NCI-H748 (cell line): ENCODE measurements around the gene RNH1.

Experiments used
- DNase-seq: peaks from one replicate; lab custom pipeline; 2025; ENCODE audit not compliant: unreplicated experiment; lab: John Stamatoyannopoulos, UW

Gene RNH1

DNA sequence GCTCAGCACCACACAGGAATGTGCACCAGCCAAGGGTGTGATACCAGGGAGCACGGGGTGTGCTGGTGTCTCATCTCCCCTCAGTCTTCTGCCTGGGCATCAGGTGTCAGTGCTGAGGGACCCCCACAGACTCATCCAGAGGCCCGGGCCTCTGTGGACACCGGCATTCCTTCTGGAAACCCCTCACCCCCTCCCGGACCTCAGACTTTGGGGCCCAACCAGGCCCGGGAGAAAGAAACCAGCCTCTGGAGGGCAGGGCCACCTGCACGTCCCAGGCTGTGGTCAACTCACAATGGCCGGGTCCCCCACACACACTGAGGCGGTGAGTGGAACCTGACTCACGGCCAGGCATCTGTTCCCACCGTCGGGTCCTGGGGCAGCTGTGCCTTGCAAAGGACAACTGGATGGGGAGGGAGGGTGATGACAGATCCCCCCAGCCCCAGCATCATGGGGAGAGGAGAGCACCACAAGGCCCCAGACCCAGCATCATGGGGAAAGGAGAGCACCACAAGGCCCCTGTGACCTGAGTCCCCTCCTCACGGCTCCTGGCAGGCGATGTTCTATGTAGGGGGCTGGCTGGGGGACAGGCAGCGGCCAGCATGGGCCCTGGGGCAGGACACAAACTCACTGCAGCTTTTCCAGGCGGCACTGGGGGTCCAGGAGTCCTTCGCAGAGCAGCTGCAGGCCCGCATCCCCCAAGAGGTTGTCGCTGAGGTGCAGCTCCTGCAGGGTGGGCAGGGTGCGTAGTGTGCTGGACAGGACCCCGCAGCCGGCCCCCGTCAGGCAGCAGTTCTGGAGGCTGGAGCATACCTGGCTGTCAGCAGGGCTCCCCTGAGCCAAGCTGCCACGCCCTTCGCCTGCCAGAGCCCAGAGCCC is 7.6 kb downstream of the RNH1 start:
- no peak for DNase-seq

DNA sequence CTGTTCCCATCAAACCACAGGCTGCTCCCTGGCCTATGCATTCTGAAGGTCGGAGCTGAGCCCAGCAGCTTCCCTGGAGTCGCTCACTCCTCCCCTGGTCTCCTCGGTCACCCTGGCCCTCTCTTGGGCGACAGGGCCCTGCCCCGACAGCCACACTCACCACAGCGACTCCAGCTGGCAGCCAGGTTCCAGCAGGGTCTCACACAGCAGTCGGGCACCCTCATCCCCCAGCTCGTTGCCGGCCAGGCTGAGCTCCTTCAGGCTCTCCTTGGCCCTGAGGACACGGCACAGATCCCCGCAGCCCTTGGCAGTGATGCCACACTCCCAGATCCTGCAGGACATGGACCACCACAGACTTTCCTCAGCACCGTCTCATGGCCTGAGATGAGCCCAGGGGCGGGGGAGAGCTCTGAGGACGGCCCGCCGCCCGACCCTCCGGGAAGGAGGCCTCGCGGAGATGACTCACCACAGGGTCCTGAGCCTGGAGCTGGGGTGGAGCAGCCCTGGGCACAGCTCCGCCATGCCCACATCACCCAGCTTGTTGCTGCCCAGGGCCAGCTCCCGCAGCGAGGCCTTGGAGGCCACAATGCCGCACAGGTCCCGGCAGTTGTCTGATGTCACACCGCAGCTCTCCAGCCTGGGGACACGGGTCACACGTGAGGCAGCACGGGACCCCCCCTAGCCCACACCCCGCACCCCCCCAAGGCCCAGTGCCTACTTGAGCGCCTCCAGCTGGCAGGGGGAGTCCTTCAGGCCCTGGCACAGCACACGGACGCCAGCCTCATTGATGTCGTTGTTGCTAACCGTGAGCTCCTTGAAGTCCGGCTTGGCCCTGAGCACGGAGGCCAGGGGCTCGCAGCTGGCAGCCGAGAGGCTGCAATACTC is 8.5 kb downstream of the RNH1 start:
- DNase-seq, result no peak

DNA sequence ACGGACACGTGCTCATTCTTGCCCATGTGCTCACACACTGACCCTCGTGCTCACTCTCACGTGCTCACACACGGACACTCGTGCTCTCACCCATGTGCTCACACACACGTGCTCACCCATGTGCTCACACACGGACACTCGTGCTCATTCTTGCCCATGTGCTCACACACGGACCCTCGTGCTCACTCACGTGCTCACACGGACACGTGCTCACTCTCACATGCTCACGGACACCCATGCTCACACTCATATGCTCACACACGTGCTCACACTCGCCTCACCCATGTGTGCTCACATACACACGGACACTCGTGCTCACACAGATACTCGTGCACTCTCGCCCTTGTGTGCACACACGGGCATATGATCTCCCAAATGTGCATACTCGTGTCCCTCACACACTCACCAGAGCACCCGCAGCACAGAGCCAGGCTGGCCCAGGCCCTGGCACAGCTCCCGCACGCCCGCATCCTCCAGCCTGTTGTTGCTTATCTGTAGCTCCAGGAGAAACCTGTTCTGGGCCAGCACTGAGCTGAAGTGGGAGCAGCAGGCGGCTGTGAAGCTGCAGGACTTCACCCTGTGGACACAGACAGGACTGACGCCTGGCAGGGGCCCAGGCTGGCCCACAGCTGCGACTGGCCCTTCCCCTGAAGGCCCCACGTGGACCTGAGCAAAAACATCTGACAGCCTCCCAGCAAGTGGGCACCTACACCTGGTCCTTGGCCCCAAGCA is 9.3 kb downstream of the RNH1 start:
- no peak for DNase-seq

DNA sequence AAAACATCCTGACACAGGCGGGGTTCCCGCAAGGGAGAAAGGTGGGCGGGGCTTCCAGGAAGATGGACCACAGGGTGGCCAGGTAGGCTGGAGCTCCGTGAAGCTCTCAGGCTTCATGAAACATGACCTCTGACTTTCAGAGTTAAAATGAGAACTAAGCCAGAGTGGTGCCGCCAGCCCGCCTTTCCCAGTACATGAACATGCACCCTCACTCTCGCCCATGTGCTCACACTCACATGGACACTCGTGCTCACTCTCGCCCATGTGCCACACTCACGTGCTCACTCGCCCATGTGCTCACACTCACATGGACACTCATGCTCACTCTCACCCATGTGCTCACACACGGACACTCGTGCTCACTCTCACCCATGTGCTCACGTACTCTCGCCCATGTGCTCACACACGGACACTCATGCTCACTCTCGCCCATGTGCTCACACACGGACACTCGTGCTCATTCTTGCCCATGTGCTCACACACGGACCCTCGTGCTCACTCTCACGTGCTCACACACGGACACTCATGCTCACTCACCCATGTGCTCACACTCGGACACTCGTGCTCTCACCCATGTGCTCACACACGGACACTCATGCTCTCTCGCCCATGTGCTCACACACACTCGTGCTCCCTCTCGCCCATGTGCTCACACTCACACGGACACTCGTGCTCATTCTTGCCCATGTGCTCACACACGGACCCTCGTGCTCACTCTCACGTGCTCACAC is 10.0 kb downstream of the RNH1 start:
- DNase-seq, result no peak

DNA sequence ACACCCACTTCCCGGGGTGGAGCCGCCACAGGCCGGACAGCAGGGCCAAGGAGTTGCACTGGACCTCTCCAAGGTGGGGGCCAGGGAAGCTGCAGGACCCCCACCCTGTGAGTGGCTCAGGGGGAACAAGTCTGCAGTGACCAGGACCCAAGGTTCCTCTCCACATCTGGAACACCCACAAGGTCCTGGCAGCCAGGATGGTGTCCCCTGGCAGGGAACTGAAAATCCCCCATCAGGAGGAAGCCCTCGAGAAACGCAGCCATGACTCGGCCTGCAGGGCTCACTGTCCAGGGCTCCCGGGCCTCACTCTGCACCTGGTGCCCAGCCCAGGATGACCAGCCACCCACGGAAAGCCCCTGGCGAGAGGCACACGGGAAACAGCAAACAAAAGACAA is 11.5 kb downstream of the RNH1 start:
- no peak for DNase-seq

DNA sequence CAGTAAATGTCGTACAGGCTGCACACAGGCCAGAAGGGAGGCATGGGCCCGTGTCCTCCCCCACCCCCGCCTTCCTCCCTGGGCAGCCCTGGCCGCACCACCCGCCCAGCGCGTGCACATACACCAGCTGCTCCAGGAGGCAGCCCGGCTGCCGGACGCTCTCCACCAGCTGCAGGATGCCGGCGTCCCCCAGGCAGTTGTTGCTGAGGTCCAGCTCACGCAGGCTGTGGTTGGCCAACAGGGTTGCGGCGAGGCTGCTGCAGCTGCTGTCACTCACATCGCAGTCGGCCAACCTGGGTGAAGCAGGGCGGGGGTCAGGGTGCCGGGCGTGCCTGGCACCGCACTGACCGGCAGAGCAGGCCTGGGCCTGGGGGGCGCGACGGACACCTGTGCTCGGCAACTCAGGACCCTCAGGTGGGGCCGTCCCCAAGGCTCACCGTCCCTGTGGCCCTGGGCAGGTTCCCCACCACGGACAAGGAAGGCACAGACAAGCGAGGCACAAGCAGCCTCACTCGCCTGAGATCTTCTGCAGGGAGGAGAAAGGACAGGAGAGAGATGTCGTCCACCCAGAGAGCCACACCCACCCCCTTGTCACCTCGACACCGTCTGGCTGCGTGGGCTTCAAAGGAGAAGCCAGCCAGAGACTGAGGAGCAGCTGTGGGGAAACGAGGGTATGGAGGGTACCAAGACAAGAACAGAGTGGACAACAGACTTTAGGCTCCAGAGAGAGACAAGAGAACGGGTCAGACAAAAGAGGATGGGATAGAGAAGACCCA is 12.1 kb downstream of the RNH1 start:
- no peak for DNase-seq

DNA sequence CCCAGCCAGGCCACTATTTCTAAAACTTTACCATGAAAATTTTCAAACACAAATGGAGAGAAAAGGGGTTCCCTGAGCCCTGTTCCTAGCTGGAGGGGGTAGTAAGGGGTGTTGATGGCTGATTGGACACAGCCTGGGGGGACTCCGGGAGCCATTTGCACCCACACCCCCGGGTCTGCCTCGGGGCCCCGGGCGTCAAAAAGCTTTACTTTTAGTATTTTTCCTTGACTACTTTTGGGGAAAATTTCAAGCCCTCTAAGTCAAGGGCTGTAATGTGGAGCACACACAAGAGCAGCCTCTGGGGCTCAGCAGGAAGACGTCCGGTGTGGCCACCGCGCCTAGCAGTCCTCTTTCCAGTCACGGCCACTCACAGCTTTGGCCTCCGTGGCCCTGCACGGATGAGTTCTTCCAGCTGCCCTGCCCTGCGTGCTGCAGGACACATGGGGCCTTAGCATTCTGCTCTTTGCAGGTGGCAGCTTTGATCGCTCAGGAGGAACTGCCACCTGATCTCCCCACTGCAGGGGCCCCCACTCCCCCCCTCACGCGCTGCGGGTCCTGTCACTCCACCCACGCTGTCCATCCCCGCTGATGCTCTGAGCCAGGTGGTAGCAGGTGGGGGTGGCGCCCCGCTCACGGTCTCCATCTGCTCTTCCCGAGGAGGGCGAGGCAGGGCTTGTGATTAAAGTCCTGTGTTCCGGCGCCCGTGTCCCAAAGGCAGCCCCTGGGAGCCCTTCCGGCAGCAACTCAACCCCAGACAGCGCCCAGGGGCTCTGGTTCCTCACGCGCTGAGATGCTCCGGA is 14.4 kb downstream of the RNH1 start:
- no peak for DNase-seq

DNA sequence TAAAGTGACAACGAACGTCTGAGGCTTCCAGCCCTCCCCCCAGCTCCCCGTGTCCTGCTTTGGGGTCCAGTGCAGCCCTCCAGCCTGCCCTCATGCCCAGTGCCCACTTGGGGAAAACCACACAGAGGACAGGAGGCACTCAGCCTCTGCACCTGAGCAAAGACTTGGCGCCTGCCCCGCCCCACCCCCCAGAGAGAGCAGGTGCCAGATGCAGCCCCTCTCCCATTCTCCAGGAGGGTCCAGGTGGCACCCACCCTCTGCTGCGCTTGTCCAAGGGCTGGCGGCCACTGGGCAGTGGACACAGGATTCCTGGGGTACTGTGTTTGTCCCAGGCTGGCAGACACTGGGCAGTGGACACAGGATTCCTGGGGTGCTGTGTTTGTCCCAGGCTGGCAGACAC is 15.7 kb downstream of the RNH1 start:
- no peak for DNase-seq

DNA sequence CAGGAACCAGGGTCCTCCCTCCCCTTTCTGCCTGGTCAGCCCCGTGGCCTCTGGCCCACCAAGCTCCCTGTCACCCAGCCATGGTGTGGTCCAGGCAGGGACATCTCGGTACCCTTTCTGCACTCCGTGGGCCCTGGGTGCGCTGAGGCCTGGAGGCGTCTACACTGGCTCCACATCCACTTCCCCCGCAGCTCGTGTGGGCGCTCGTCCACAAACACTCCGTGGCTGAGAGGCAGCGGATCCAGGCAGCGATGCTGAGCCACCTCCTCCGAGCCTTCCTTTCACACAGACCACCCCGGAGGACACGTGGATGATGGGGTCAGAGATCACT is 16.1 kb downstream of the RNH1 start:
- no peak for DNase-seq

DNA sequence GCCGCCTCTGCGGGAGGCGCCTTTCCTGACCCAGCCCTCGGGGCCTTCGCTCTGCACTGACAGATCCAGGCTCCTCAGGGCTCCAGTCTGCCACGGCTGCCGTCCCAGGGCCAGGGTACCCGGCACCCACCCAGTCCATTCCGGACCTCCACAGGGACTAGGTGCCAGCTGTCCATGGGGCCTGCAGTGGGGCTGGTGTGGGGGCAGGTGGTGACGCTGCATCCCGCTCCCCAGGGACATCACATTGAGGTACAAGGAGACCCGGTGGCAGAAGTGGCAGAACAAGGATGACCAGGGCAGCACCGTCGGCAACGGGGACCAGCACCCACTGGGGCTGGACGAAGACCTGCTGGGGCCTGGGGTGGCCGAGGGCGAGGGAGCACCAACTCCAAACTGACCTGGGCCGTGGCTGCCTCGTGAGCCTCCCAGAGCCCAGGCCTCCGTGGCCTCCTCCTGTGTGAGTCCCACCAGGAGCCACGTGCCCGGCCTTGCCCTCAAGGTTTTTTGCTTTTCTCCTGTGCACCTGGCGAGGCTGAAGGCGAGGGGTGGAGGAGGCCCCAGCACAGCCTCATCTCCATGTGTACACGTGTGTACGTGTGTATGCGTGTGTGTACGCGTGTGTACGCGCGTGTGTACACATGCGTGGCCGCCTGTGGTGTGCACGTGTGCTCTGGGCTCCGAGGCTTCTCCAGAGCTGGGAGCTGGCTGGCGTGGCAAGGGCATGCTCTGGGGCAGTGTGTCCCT is 16.7 kb downstream of the RNH1 start:
- no peak for DNase-seq

DNA sequence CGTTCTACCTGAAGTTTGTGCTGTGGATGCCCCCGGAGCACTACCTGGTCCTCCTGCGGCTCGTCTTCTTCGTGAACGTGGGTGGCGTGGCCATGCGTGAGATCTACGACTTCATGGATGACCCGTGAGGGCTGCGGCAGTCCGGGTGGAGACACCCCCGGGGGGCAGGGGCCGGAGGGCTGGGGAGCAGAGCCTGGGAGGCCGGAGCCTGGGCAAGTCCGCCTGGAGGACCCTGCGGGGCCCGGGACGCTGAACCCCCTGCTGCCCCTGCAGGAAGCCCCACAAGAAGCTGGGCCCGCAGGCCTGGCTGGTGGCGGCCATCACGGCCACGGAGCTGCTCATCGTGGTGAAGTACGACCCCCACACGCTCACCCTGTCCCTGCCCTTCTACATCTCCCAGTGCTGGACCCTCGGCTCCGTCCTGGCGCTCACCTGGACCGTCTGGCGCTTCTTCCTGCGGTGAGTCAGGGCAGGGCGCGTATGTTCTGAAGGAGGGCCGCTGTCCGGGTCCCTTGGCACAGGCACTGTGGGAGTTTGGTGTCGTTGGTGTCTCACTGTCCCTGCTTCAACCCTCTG is 17.3 kb downstream of the RNH1 start:
- no peak for DNase-seq

DNA sequence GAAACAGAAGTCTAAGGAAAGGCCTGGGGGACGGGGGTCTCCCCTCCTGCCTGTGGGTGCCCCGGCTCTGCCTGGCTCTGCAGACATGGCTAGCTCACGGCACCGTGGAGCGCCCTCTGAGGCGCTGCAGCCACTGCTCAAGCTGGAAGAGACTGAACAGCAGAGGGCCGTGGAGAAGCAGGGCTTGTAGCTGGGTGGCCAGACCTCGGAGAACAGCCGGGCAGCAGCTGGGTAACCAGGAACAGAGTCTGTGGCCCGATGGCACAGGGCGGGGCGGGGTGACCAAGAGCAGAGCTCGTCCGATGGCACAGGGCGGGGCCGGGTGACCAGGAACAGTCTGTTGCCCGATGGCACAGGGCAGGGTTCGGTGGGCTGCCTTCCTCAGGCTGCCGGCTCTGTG is 18.1 kb downstream of the RNH1 start:
- DNase-seq, result no peak

DNA sequence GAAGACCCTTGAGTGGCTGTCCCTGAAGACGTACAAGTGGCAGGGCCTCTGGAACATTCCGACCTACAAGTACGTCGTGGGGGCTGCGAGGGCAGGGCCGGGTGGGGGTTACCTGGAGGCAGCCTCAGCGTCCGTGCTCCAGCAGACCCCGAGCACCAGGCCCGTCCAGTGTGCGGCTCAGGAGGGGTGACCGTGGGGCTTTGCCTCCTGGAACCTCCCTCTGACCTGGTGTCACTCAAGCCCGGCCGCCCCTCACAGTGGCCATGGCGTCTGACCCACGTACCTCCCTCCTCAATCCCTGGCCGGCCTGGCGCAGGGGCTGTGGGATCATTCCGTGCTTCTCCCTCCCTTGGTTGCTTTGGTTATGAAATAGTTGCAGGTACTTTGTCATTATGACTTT is 18.5 kb downstream of the RNH1 start:
- no peak for DNase-seq

DNA sequence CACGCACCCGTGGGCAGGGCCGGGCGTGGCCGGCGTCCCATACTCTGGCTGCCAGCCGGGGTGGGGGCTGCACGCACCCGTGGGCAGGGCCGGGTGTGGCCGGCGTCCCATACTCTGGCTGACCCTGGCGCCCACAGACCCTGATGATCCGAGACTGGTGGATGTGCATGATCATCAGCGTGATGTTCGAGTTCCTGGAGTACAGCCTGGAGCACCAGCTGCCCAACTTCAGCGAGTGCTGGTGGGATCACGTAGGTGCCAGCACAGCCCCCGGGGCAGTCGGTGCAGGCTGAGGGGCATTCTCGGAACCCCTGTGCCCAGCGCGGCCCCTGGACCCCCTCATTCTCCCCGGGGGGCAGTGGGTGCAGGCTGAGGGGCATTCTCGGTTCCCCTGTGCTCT is 19.0 kb downstream of the RNH1 start:
- no peak for DNase-seq

DNA sequence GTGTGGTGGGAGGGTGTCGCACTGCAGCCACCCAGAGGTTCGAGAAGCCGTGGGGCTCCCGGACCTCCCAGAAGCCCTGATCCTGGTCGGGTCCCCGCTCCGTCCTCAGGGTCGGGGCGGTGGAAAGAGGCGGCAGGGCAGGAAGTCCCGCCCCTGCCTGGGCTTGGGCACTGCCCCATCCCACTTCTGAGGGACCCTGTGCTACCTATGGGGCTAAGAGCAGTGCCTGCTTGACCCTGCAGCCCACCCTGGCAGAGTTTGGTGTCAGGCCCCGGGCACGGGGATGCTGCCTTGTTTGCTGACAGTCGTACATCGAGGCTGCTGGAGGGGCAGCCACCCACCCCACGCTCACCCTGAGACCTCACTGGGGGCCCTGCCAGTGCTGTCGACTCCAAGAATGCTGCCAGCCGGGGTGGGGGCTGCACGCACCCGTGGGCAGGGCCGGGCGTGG is 19.4 kb downstream of the RNH1 start:
- no peak for DNase-seq

DNA sequence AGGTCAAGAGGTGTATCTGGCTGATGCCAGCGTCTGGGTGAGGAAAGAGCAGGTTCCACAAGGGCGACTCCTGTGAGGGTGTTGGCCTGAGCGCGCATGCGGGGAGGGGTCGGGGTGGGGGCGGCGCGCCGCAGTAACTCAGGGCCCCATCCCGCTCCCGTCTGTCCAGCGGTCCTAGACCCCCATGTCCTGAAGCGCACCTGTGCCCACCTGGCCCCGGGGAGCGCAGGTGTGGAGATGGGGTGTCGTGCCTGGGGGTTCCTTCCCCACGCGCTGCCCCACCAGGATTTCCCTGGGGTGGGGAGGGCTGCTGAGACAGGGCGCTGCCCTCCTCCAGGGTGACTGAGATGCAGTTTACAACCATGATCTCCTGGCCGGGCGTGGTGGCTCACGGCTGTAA is 20.9 kb downstream of the RNH1 start:
- no peak for DNase-seq

DNA sequence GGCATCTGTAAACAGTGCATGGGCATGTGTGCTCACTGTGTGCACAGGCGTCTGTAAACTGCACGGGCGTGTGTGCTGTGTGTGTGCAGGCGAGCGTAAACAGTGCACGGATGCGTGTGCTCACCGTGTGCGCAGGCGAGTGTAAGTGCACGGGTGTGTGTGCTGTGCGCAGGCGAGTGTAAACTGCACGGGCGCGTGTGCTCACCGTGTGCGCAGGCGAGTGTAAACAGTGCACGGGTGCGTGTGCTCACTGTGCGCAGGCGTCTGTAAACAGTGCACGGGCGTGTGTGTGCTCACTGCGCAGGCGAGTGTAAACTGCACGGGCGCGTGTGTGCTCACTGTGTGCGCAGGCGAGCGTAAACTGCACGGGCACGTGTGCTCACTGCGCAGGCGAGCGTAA is 22.4 kb downstream of the RNH1 start:
- no peak for DNase-seq

DNA sequence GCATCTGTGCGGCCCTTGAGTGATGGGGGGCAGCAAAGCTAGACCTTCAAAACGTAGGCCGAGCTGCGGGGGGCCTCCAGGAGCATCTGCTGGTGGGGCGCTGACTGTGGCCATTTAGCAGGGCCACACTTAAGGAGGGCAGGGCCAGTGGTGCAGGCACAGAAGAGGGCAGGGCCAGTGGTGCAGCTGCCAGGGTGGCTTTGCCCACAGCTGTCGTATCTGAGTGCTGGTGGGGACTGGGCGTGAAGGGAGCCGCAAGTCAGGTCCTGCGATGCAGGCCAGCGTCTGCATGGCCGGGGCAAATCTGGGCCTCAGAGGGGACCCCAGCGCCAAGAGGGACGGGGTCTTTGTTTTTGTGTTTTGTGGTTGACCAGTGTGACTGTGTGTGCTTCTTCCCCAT is 27.7 kb downstream of the RNH1 start:
- DNase-seq, result no peak
